ENCODE data around the gene INPP5A. TPM values are rescaled to one million over a fixed set of nuclear protein-coding genes. Genes with fewer than 3 reads are reported as not detected.

Gene INPP5A
- total RNA-seq, 1 experiment from 2014 or later: 22.6 TPM

DNA sequence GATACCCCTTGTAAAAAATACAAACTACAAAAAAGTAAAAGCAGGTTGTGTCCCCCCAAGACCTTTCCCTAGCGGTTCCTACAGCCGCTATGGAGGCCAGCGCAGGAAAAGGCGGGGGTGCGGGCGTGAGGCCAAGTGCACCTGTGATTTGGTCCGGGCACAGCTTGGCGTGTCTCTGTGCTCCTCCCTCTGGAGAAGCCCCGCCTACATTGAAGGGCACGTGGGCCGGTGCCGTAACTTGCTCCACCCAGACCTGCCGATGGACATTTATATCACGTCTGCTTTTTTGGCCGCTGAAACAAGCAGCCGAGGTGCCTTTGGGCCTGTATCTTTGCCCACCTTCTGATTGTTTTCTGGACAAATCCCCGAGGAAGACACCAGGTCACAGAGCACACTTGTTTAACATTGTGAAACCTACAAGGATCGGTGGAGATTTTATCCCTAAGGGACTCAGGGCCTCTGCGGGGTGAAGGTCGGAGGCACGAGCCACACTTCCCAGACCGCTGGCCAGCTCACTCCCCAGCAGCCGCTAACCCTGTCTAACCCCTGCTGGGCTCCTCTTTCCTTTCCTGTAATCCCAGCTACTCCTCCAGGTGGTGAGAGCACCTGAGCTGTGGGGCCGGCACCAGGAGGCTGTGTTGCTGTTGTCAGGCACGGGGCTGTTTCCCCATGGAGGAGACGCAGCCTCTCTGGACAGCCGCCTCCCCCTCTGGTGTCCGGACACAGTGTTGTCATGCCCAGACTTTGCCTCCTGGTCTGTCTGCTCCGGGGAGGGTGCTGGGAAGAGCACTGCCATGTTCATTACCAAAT is 18.8 kb upstream of the INPP5A start:
- TF ChIP-seq, protein P1, sequence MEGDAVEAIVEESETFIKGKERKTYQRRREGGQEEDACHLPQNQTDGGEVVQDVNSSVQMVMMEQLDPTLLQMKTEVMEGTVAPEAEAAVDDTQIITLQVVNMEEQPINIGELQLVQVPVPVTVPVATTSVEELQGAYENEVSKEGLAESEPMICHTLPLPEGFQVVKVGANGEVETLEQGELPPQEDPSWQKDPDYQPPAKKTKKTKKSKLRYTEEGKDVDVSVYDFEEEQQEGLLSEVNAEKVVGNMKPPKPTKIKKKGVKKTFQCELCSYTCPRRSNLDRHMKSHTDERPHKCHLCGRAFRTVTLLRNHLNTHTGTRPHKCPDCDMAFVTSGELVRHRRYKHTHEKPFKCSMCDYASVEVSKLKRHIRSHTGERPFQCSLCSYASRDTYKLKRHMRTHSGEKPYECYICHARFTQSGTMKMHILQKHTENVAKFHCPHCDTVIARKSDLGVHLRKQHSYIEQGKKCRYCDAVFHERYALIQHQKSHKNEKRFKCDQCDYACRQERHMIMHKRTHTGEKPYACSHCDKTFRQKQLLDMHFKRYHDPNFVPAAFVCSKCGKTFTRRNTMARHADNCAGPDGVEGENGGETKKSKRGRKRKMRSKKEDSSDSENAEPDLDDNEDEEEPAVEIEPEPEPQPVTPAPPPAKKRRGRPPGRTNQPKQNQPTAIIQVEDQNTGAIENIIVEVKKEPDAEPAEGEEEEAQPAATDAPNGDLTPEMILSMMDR (conservative IDR thresholded peaks at IDR 0.05; ENCODE audit: low read depth, low read length): no peak
- no peak for TF ChIP-seq EZH2phosphoT487 (IDR thresholded peaks at IDR 0.05; ENCODE audit: borderline replicate concordance, low read length)
- TF ChIP-seq EZH2 (IDR thresholded peaks at IDR 0.05; ENCODE audit: low read length, unreplicated experiment): no peak
- Histone ChIP-seq H3K4me3 (ENCODE audit: low read length) (peak overlapping the region; percentile 31), H3K9me3 (ENCODE audit: low read length) (no peaks in the 10 kb centered on the region), H3K36me3 (ENCODE audit: low read depth, low read length) (no peaks in the 10 kb centered on the region), H3K79me2 (ENCODE audit: low read length) (no peaks in the 10 kb centered on the region), H3K27me3 (ENCODE audit: low read length) (no peaks in the 10 kb centered on the region), H2AFZ (ENCODE audit: low read length) (peak overlapping the region; percentile 87), H3K9ac (ENCODE audit: low read length) (no peak overlapping the region), H4K20me1 (ENCODE audit: low read length) (no peaks in the 10 kb centered on the region), H3K4me1 (ENCODE audit: insufficient read depth, low read length) (peaks cover 30% of the 10 kb centered on the region), H3K9me2 (replicated peaks; ENCODE audit: low read length) (no peaks in the 10 kb centered on the region), H3K27ac (ENCODE audit: low read length) (peak overlapping the region; percentile 41; the same call in 1 of the 2 replicates), H3F3A (ENCODE audit: low read length, unreplicated experiment) (no peaks in the 10 kb centered on the region), H3K4me2 (ENCODE audit: low read length) (peak overlapping the region; percentile 78)
- intact Hi-C loops (cut with micrococcal nuclease): loop anchor here (5.0 kb wide), 1 partner anchor 46 kb away; no protein-coding TSS in a partner anchor
- BruUV-seq (replicated peaks): TSS peak; percentile 74
- POLR2A ChIA-PET (ENCODE audit: unreplicated experiment): no interaction called here
- CTCF ChIA-PET: interaction anchor here (0.6 kb wide), 1 partner anchor 115 kb away, joined by 3 read pairs; no protein-coding TSS in a partner anchor
- peak; percentile 70 for ATAC-seq
- peak; percentile 70 for DNase-seq

- DNase-seq (no peak), ATAC-seq (no peak)
- peak overlapping the region; percentile 31; the same call in 1 of the 2 replicates for H3K4me3 ChIP-seq (ENCODE audit: low read length)
- no TSS peak for BruUV-seq (replicated peaks)
- no peak overlapping the region for H3K27ac ChIP-seq (ENCODE audit: low read length)
- CTCF ChIA-PET: no interaction called here
- no peaks in the 10 kb centered on the region for H3K9me2 ChIP-seq (replicated peaks; ENCODE audit: low read length)
- no peaks in the 10 kb centered on the region for H3F3A ChIP-seq (ENCODE audit: low read length, unreplicated experiment)
- H3K79me2 ChIP-seq (ENCODE audit: low read length): no peaks in the 10 kb centered on the region
- H3K9me3 ChIP-seq (ENCODE audit: low read length): no peaks in the 10 kb centered on the region
- intact Hi-C loops (cut with micrococcal nuclease): loop anchor here (5.0 kb wide), 1 partner anchor 47 kb away; no protein-coding TSS in a partner anchor
- POLR2A ChIA-PET (ENCODE audit: unreplicated experiment): no interaction called here
- no peak overlapping the region for H3K9ac ChIP-seq (ENCODE audit: low read length)
- no peak overlapping the region for H2AFZ ChIP-seq (ENCODE audit: low read length)
- no peaks in the 10 kb centered on the region for H3K36me3 ChIP-seq (ENCODE audit: low read depth, low read length)
- H3K4me1 ChIP-seq (ENCODE audit: insufficient read depth, low read length): peaks cover 30% of the 10 kb centered on the region
- H3K4me2 ChIP-seq (ENCODE audit: low read length): peak overlapping the region; percentile 78
- no peak for TF ChIP-seq EZH2phosphoT487 (IDR thresholded peaks at IDR 0.05; ENCODE audit: borderline replicate concordance, low read length)
- TF ChIP-seq, protein P1 (conservative IDR thresholded peaks at IDR 0.05; ENCODE audit: low read depth, low read length): no peak
- no peak for TF ChIP-seq EZH2 (IDR thresholded peaks at IDR 0.05; ENCODE audit: low read length, unreplicated experiment)
- H3K27me3 ChIP-seq (ENCODE audit: low read length): no peaks in the 10 kb centered on the region
- no peaks in the 10 kb centered on the region for H4K20me1 ChIP-seq (ENCODE audit: low read length)
These were observed 18.0 kb upstream of the INPP5A start for GRCh38 chr10:132519382-132520176.

Measured in PC-3 (cell line).